GM10248 (cell line): Measurements from ENCODE around the gene ASAP2.

Source experiments
- CTCF ChIA-PET: fragments of 300-600 bp; sonication (Branson Sonifier 250); formaldehyde crosslinking; extraction: SDS; loops from one replicate; lab custom pipeline; 2021; ENCODE audit warnings: antibody characterized with exemption; lab: Yijun Ruan, JAX
- POLR2A ChIA-PET: fragments of 350-650 bp; sonication (Branson Sonifier 250); formaldehyde crosslinking; extraction: SDS; loops from one replicate; lab custom pipeline; 2020; ENCODE audit warnings: antibody characterized with exemption; lab: Yijun Ruan, JAX
- DNase-seq: peaks from one replicate; pipeline ENCODE4 v3.0.0; 2012; ENCODE audit errors: extremely low spot score
- CTCF ChIP-seq: IDR thresholded peaks from 2 replicates; pipeline ENCODE4 v1.5.1; 2012; ENCODE audit warnings: mild to moderate bottlenecking, low read depth; ENCODE audit errors: extremely low read depth, missing control alignments, control extremely low read depth

ASAP2 gene

GRCh38 chr2:9292426-9292825, 85.8 kb downstream of the ASAP2 start:
- no peak for TF ChIP-seq CTCF
- ChIA-PET POLR2A (no interaction called here), CTCF (no interaction called here)
- DNase-seq, result no peak

GRCh38 chr2:9294764-9295163, 88.2 kb downstream of the ASAP2 start:
- no peak for DNase-seq
- no peak for TF ChIP-seq CTCF
- POLR2A ChIA-PET, result no interaction called here
- CTCF ChIA-PET, result no interaction called here

GRCh38 chr2:9296559-9296958, 89.9 kb downstream of the ASAP2 start:
- no peak for DNase-seq
- CTCF ChIA-PET, result interaction anchor here (1.4 kb wide), 1 partner anchor 11 kb away, joined by 4 read pairs; no protein-coding TSS in a partner anchor
- POLR2A ChIA-PET, result no interaction called here
- TF ChIP-seq CTCF, result no peak

- ChIA-PET POLR2A (no interaction called here), CTCF (interaction anchor here (1.4 kb wide), 1 partner anchor 12 kb away, joined by 4 read pairs; no protein-coding TSS in a partner anchor)
- DNase-seq, result no peak
- TF ChIP-seq CTCF, result no peak
These were observed 90.5 kb downstream of the ASAP2 start for GRCh38 chr2:9297156-9297555.

- ChIA-PET CTCF (interaction anchor here (1.4 kb wide), 1 partner anchor 13 kb away, joined by 4 read pairs; no protein-coding TSS in a partner anchor), POLR2A (no interaction called here)
- no peak for DNase-seq
- no peak for TF ChIP-seq CTCF
These were observed 91.2 kb downstream of the ASAP2 start for GRCh38 chr2:9297807-9298206.

GRCh38 chr2:9298583-9298982, 92.0 kb downstream of the ASAP2 start:
- ChIA-PET CTCF (no interaction called here), POLR2A (no interaction called here)
- TF ChIP-seq CTCF, result no peak
- no peak for DNase-seq
